ENCODE results near the gene CORO2A. TPM values are rescaled to one million over a fixed set of nuclear protein-coding genes. Genes with fewer than 3 reads are reported as not detected.
A peak's percentile ranks its signal among the peaks of the same experiment; 100 is the strongest.

Gene CORO2A, protein sequence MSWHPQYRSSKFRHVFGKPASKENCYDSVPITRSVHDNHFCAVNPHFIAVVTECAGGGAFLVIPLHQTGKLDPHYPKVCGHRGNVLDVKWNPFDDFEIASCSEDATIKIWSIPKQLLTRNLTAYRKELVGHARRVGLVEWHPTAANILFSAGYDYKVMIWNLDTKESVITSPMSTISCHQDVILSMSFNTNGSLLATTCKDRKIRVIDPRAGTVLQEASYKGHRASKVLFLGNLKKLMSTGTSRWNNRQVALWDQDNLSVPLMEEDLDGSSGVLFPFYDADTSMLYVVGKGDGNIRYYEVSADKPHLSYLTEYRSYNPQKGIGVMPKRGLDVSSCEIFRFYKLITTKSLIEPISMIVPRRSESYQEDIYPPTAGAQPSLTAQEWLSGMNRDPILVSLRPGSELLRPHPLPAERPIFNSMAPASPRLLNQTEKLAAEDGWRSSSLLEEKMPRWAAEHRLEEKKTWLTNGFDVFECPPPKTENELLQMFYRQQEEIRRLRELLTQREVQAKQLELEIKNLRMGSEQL
- polyA plus RNA-seq (2012; rRNA removed) = 2.3 and 2.7 TPM in 2 replicates
- 1.7 and 2.1 TPM in 2 replicates for polyA plus RNA-seq (2012; cell fraction: cytosol; rRNA removed)
- 1.6 and 2.0 TPM in 2 replicates for polyA plus RNA-seq (2012; cell fraction: nucleus; rRNA removed)

DNA sequence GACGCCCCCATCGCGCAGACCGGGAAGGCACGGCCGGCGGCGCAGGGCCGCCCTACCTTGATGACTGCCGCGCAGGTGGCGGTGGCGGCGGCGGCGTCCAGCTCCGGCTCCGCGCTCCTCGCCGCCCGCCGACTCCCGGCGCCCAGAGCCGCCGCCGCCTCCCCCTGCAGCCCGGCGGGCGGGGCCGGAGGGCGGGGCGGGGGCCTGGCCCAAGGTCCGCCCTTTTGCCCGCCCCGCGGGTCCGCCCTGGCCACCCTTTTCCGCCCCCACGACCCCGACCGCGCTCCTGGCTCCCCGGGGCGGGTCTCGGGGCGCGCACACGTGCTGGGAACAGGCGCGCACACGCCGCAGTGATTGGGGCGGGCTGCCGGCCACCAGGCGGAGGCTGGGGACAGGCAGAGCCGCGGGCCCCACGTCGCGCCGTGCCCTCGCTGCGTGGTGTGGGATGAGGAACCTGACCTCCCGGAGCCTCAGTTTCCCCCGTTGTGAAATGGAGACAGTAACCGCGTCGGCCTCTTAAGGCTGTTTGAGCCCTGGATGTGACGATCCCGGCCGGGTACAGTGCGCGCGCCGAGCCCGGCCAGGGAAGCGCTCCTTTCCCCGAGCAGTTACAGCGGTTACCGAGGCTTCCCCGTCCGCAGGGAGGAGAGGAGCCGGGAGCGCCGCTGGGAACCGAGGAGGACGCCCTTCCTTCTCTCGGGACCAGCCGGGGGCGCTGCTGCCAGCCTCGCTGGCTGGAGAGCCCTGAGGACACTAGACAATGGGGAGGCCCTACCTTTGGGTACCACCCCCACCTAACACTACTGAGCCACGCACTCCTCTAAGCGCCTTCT is at the start of gene CORO2A:
TSS of gene CORO2A (minus strand) at position 135 of the 833 bp plus-strand sequence. CDS start 34,977 bp downstream, outside the sequence.
- peaks cover 0 to 11% of the 10 kb centered on the region in 2 experiments; a peak in 1 of 4 replicates for H3K4me1 ChIP-seq (ENCODE audit: control insufficient read depth in 1 of 2, insufficient read depth in 2 of 2, low read depth in 1 of 2, low read length in 1 of 2)
- WGBS (ENCODE audit: low lambda C conversion rate) = 37% methylated on average over 3 of the region's 95 CpGs
- H3K9me3 ChIP-seq = no peaks in the 10 kb centered on the region
- TF ChIP-seq, protein P1, sequence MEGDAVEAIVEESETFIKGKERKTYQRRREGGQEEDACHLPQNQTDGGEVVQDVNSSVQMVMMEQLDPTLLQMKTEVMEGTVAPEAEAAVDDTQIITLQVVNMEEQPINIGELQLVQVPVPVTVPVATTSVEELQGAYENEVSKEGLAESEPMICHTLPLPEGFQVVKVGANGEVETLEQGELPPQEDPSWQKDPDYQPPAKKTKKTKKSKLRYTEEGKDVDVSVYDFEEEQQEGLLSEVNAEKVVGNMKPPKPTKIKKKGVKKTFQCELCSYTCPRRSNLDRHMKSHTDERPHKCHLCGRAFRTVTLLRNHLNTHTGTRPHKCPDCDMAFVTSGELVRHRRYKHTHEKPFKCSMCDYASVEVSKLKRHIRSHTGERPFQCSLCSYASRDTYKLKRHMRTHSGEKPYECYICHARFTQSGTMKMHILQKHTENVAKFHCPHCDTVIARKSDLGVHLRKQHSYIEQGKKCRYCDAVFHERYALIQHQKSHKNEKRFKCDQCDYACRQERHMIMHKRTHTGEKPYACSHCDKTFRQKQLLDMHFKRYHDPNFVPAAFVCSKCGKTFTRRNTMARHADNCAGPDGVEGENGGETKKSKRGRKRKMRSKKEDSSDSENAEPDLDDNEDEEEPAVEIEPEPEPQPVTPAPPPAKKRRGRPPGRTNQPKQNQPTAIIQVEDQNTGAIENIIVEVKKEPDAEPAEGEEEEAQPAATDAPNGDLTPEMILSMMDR (IDR thresholded peaks at IDR 0.05) = peak; percentile 57
- TF ChIP-seq GABPA (IDR thresholded peaks at IDR 0.05; ENCODE audit: low read depth) (no peak), POLR2AphosphoS5 (IDR thresholded peaks at IDR 0.05; ENCODE audit: low read depth, low read length) (0 out of 2 replicates have a peak, but pooled peaks have one; percentile 25), MXI1 (IDR thresholded peaks at IDR 0.05; ENCODE audit: low read depth, low read length) (peak; percentile 68), CHD2 (IDR thresholded peaks at IDR 0.05; ENCODE audit: low read length, partially characterized antibody) (no peak), RAD21 (IDR thresholded peaks at IDR 0.05; ENCODE audit: low read length) (peak; percentile 31), RCOR1 (IDR thresholded peaks at IDR 0.05; ENCODE audit: low read length) (no peak), ELF1 (IDR thresholded peaks at IDR 0.05) (no peak)
- TF ChIP-seq, protein P2, sequence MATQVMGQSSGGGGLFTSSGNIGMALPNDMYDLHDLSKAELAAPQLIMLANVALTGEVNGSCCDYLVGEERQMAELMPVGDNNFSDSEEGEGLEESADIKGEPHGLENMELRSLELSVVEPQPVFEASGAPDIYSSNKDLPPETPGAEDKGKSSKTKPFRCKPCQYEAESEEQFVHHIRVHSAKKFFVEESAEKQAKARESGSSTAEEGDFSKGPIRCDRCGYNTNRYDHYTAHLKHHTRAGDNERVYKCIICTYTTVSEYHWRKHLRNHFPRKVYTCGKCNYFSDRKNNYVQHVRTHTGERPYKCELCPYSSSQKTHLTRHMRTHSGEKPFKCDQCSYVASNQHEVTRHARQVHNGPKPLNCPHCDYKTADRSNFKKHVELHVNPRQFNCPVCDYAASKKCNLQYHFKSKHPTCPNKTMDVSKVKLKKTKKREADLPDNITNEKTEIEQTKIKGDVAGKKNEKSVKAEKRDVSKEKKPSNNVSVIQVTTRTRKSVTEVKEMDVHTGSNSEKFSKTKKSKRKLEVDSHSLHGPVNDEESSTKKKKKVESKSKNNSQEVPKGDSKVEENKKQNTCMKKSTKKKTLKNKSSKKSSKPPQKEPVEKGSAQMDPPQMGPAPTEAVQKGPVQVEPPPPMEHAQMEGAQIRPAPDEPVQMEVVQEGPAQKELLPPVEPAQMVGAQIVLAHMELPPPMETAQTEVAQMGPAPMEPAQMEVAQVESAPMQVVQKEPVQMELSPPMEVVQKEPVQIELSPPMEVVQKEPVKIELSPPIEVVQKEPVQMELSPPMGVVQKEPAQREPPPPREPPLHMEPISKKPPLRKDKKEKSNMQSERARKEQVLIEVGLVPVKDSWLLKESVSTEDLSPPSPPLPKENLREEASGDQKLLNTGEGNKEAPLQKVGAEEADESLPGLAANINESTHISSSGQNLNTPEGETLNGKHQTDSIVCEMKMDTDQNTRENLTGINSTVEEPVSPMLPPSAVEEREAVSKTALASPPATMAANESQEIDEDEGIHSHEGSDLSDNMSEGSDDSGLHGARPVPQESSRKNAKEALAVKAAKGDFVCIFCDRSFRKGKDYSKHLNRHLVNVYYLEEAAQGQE (IDR thresholded peaks at IDR 0.05; ENCODE audit: low read depth, low read length) = no peak
- TF ChIP-seq, protein P3, sequence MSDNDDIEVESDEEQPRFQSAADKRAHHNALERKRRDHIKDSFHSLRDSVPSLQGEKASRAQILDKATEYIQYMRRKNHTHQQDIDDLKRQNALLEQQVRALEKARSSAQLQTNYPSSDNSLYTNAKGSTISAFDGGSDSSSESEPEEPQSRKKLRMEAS (IDR thresholded peaks at IDR 0.05; ENCODE audit: low read depth) = no peak
- TF ChIP-seq, protein P4, sequence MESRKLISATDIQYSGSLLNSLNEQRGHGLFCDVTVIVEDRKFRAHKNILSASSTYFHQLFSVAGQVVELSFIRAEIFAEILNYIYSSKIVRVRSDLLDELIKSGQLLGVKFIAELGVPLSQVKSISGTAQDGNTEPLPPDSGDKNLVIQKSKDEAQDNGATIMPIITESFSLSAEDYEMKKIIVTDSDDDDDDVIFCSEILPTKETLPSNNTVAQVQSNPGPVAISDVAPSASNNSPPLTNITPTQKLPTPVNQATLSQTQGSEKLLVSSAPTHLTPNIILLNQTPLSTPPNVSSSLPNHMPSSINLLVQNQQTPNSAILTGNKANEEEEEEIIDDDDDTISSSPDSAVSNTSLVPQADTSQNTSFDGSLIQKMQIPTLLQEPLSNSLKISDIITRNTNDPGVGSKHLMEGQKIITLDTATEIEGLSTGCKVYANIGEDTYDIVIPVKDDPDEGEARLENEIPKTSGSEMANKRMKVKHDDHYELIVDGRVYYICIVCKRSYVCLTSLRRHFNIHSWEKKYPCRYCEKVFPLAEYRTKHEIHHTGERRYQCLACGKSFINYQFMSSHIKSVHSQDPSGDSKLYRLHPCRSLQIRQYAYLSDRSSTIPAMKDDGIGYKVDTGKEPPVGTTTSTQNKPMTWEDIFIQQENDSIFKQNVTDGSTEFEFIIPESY (IDR thresholded peaks at IDR 0.05; ENCODE audit: borderline replicate concordance, low read depth) = no peak
- H3K36me3 ChIP-seq (replicated peaks in 1 of 2; ENCODE audit: control insufficient read depth in 1 of 2, insufficient read depth in 2 of 2, low read length in 1 of 2) = no peaks in the 10 kb centered on the region
- peak within 1 kb of the TSS; percentile 73 to 76 for H3K4me3 ChIP-seq (ENCODE audit: low read depth in 2 of 2, low read length in 1 of 2)
- ChIA-PET POLR2A (interaction anchor here (0.6 to 1.2 kb wide), 4 partner anchors 20 to 117 kb away, joined by 3 to 5 read pairs (median 3); partner anchors contain the start of gene TBC1D2), CTCF (interaction anchor here (0.6 to 2.7 kb wide), 20 partner anchors 8 to 582 kb away, joined by 3 to 23 read pairs (median 4); partner anchors contain the start of genes TBC1D2 and TRIM14)
- peak within 1 kb of the TSS; percentile 87 for H2AFZ ChIP-seq (ENCODE audit: low read depth)
- H3K4me2 ChIP-seq = peak within 1 kb of the TSS; percentile 91
- peak within 1 kb of the TSS; percentile 62; the same call in 1 of the 2 replicates for H3K9ac ChIP-seq
- no peaks in the 10 kb centered on the region for H3K79me2 ChIP-seq (ENCODE audit: insufficient read depth)
- DNase-seq = peak; percentile 98
- H4K20me1 ChIP-seq (ENCODE audit: insufficient read depth) = no peaks in the 10 kb centered on the region
- peak within 1 kb of the TSS; percentile 36 to 74; a peak in 2 of 4 replicates for H3K27ac ChIP-seq (ENCODE audit: low read depth in 2 of 2, low read length in 1 of 2)
- H3K27me3 ChIP-seq (ENCODE audit: insufficient read depth) = no peaks in the 10 kb centered on the region
- no peaks in the 10 kb centered on the region for H3K9me2 ChIP-seq
- no peaks in the 10 kb centered on the region for H3F3A ChIP-seq (replicated peaks; ENCODE audit: insufficient read depth)
